Umbilical cord (tissue), 2 donors: Measurements from ENCODE around the gene SART1. TPM values are rescaled to one million over a fixed set of nuclear protein-coding genes. Genes with fewer than 3 reads are reported as not detected.
"Not testable (repeated sequence)": the region's sequence is repeated elsewhere in the genome, so short reads cannot be mapped to it uniquely, and the experiment has no call there.

Experiments used
- DNase-seq: peaks from one replicate; pipeline ENCODE4 v3.0.0-alpha.2; 2015; ENCODE audit warnings: low spot score
- total RNA-seq: library from RNA; depleted of rRNA; stranded (reverse); fragments of >200 nt; gene quantifications from one replicate; pipeline ENCODE4 v1.2.3, GENCODE V29; 2014; ENCODE audit warnings: low replicate concordance; ENCODE audit not compliant: insufficient read depth

The SART1 gene
- total RNA-seq, 1 donor from 2014 or later: 38.0 TPM

GRCh38 chr11:66015936-66016792, 54.6 kb downstream of the SART1 start:
- no peak for DNase-seq

GRCh38 chr11:66016793-66017177, 55.3 kb downstream of the SART1 start:
- DNase-seq: no peak

GRCh38 chr11:66017321-66017720, 55.8 kb downstream of the SART1 start:
- no peak for DNase-seq

GRCh38 chr11:66020212-66020611, 58.7 kb downstream of the SART1 start:
- no peak for DNase-seq

- DNase-seq: no peak
Measured at GRCh38 chr11:66020618-66021357, 59.3 kb downstream of the SART1 start.

- DNase-seq: peak; percentile 52
Measured at GRCh38 chr11:66022401-66023185, 61.1 kb downstream of the SART1 start.

- DNase-seq: not testable (repeated sequence)
Measured at GRCh38 chr11:66023186-66023440, 61.6 kb downstream of the SART1 start.

GRCh38 chr11:66026017-66026529, 64.5 kb downstream of the SART1 start, which contains the start of gene CATSPER1:
Gene CATSPER1 (minus strand): TSS chr11:66026479. CDS start chr11:66026379, 100 bp downstream.
- DNase-seq: no peak

Other genes with a start within 250 kb of the SART1 start
- gene KAT5, start 249.5 kb upstream of the SART1 start, total RNA-seq: 51.8 TPM
- gene RNASEH2C, start 240.9 kb upstream of the SART1 start, total RNA-seq: 50.3 TPM
- 9.6 TPM for gene AP5B1, start 180.8 kb upstream of the SART1 start, total RNA-seq
- gene OVOL1, start 174.7 kb upstream of the SART1 start, total RNA-seq: 1.4 TPM
- 1.9 TPM for gene SNX32, start 127.8 kb upstream of the SART1 start, total RNA-seq
- gene CFL1, start 103.6 kb upstream of the SART1 start, total RNA-seq: 353 TPM
- gene MUS81, start 101.3 kb upstream of the SART1 start, total RNA-seq: 38.3 TPM
- 85.5 TPM for gene EFEMP2, start 88.9 kb upstream of the SART1 start, total RNA-seq
- not detected for gene CTSW, start 81.9 kb upstream of the SART1 start, total RNA-seq
- 103 TPM for gene FIBP, start 73.3 kb upstream of the SART1 start, total RNA-seq
- gene CCDC85B, start 71.1 kb upstream of the SART1 start, total RNA-seq: 8.4 TPM
- not detected for gene FOSL1, start 61.3 kb upstream of the SART1 start, total RNA-seq
- 15.9 TPM for gene C11orf68, start 42.7 kb upstream of the SART1 start, total RNA-seq
- gene DRAP1, start 42.3 kb upstream of the SART1 start, total RNA-seq: 69.6 TPM
- gene TSGA10IP, start 16.3 kb upstream of the SART1 start, total RNA-seq: not detected
- gene EIF1AD, start 40.4 kb downstream of the SART1 start, total RNA-seq: 16.1 TPM
- gene BANF1, start 40.8 kb downstream of the SART1 start, total RNA-seq: 31.3 TPM
- 4.6 TPM for gene CST6, start 50.3 kb downstream of the SART1 start, total RNA-seq
- 0.48 TPM for gene CATSPER1, start 64.7 kb downstream of the SART1 start, total RNA-seq
- 2.9 TPM for gene GAL3ST3, start 87.4 kb downstream of the SART1 start, total RNA-seq
- 86.2 TPM for gene SF3B2, start 90.6 kb downstream of the SART1 start, total RNA-seq
- gene PACS1, start 108.5 kb downstream of the SART1 start, total RNA-seq: 42.6 TPM